IMR-90 (cell line): Measurements from ENCODE around the gene TMEM184B.

Experiments used
- CTCF ChIP-seq: conservative IDR thresholded peaks from 2 replicates; pipeline ENCODE4 v1.5.1; 2012; ENCODE audit warnings: mild to moderate bottlenecking, low read depth, low read length, improper control_type of control experiment
- ELK1 ChIP-seq: fragments of 150-350 bp; IDR thresholded peaks from 2 replicates; pipeline ENCODE4 v1.6.1; 2016; ENCODE audit warnings: low read depth, mild to moderate bottlenecking, low read length, moderate library complexity, borderline replicate concordance
- FOS ChIP-seq: fragments of 150-350 bp; IDR thresholded peaks from 2 replicates; pipeline ENCODE4 v1.6.1; 2016; ENCODE audit warnings: low read depth, low read length
- MAZ ChIP-seq: IDR thresholded peaks from 2 replicates; pipeline ENCODE4 v1.6.1; 2012; ENCODE audit warnings: low read depth, mild to moderate bottlenecking, low read length, improper control_type of control experiment, moderate library complexity, borderline replicate concordance
- POLR2A ChIP-seq: IDR thresholded peaks from 2 replicates; pipeline ENCODE4 v1.6.1; 2012; ENCODE audit warnings: mild to moderate bottlenecking, low read depth, low read length
- RFX5 ChIP-seq: IDR thresholded peaks from 2 replicates; pipeline ENCODE4 v1.8.0; 2012; ENCODE audit warnings: low read depth, mild to moderate bottlenecking, low read length, moderate library complexity
- SMC3 ChIP-seq: fragments of 150-350 bp; IDR thresholded peaks from 2 replicates; pipeline ENCODE4 v1.6.1; 2016; ENCODE audit warnings: low read depth, mild to moderate bottlenecking, antibody characterized with exemption, low read length, moderate library complexity

DNA sequence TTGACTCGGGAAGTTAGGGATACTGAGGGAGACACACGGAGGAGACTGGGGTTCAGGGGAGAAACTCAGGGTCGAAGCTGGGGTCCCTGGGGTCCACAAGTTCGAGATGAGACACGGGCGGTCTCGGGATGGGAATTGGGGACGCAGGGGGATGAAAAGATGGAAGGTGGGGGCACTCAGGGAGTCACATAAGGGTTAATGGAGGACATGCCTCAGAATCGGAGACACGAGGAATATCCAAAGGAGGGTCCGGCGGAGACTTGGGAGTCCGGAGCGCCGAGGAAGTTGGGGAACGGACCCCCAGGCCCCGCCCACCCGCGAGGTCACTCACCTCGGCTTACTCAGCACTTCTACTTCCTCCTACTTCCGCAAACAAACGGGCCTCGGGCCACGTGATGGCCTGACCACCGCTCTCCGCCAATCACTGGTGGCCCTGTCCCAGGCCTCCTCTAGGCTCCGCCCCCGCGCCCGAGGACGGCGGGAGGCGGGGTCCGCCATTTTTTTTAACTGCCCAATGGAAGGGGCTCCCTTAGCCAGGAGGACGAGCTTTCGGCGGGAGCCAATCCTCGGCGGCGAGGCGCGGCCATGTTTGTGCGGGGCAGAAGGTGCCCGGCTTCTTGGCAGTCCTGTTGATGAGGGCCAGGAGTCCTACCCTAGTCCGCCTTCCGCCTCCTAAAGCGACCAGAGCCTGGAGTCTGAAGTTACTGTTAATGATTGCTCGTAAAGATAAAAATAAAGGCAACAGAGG, 91.2 kb downstream of the TMEM184B start, which contains the start of gene PLA2G6:
- TF ChIP-seq CTCF (no peak), MAZ (peak; percentile 58; the same call in 1 of the 2 replicates), RFX5 (no peak), POLR2A (0 out of 2 replicates have a peak, but pooled peaks have one; percentile 37), FOS (no peak), SMC3 (no peak), ELK1 (no peak)
